Adrenal gland (tissue), 5 donors: Measurements from ENCODE around the gene RPL37.

Experiments used
- POLR2A ChIP-seq, 2 donors: fragments of 450-650 bp; IDR thresholded peaks; one replicate each; pipeline ENCODE4 v1.6.1; 2017; ENCODE audit warnings: antibody characterized with exemption in 2 of 2, mild to moderate bottlenecking in 2 of 2, moderate library complexity in 1 of 2
- TF ChIP-seq, protein P1 (sequence below), 6 experiments: fragments of 450-650 bp in 4 of 6; fragments of 200-600 bp in 2 of 6; sonication (generic) in 1 of 6; IDR thresholded peaks; 1 replicate in 5 of 6; 2 replicates in 1 of 6; pipeline versions ENCODE4 v1.5.1 to v1.8.0; 2016 to 2021; ENCODE audit warnings: antibody characterized with exemption in 6 of 6, mild to moderate bottlenecking in 2 of 6, moderate library complexity in 1 of 6
- donor health status: DM: no; HTN: no; CAD: no.

DNA sequence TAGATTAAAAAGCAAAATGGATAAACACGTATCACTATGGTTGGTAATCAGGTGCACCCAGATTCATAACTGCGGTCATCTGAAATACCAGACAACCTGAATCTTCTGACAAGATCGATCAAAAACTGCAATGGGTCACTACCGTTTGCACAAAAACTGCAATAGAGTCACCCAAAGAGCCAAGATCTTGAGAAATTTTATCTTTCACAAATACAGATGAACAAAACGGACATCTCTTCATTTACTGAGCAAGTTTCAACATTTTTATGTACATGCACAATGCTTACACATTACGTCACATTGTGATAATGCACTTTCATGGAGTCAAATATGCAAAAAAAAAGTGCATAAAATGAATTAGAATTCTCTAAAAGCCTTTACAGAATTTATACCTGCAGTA, 55.5 kb downstream of the RPL37 start:
- TF ChIP-seq, protein P1, sequence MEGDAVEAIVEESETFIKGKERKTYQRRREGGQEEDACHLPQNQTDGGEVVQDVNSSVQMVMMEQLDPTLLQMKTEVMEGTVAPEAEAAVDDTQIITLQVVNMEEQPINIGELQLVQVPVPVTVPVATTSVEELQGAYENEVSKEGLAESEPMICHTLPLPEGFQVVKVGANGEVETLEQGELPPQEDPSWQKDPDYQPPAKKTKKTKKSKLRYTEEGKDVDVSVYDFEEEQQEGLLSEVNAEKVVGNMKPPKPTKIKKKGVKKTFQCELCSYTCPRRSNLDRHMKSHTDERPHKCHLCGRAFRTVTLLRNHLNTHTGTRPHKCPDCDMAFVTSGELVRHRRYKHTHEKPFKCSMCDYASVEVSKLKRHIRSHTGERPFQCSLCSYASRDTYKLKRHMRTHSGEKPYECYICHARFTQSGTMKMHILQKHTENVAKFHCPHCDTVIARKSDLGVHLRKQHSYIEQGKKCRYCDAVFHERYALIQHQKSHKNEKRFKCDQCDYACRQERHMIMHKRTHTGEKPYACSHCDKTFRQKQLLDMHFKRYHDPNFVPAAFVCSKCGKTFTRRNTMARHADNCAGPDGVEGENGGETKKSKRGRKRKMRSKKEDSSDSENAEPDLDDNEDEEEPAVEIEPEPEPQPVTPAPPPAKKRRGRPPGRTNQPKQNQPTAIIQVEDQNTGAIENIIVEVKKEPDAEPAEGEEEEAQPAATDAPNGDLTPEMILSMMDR (IDR thresholded peaks at IDR 0.05), result no peak
- no peak for TF ChIP-seq POLR2A (IDR thresholded peaks at IDR 0.05)
